ENCODE measurements around the gene FZD8.

DNA sequence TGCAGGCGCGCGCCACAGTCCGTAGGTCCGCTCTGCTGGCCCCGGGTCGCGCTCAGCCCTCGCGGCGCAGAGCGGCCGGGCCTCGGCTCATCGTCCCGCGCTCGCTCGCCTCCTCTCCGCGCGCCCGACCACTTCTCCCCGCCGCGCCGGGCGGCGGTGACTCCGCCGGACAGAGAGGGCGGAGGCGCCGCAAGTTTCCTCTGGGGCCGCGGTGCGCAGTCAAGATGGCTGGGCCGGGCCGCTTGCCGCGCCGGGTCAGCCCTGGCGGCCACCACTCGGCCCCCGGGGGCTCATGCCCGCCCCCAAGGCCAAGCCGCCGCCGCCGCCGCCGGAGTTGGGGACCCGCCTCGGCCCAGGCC is 441 bp downstream of the FZD8 start:
- TF ChIP-seq CTCF (conservative IDR thresholded peaks at IDR 0.05; ENCODE audit: low read depth in 2 of 2) (no peak), EZH2 (IDR thresholded peaks at IDR 0.05; ENCODE audit: low read depth, unreplicated experiment) (no peak), JUNB (IDR thresholded peaks at IDR 0.05; ENCODE audit: unreplicated experiment) (no peak), POLR2AphosphoS5 (IDR thresholded peaks at IDR 0.05; ENCODE audit: low read depth) (no peak), ZNF331 (CRISPR knock-in tag; IDR thresholded peaks at IDR 0.05; ENCODE audit: low read depth) (no peak), EZH2phosphoT487 (IDR thresholded peaks at IDR 0.05; ENCODE audit: unreplicated experiment) (no peak)
- TF ChIP-seq, protein P1, sequence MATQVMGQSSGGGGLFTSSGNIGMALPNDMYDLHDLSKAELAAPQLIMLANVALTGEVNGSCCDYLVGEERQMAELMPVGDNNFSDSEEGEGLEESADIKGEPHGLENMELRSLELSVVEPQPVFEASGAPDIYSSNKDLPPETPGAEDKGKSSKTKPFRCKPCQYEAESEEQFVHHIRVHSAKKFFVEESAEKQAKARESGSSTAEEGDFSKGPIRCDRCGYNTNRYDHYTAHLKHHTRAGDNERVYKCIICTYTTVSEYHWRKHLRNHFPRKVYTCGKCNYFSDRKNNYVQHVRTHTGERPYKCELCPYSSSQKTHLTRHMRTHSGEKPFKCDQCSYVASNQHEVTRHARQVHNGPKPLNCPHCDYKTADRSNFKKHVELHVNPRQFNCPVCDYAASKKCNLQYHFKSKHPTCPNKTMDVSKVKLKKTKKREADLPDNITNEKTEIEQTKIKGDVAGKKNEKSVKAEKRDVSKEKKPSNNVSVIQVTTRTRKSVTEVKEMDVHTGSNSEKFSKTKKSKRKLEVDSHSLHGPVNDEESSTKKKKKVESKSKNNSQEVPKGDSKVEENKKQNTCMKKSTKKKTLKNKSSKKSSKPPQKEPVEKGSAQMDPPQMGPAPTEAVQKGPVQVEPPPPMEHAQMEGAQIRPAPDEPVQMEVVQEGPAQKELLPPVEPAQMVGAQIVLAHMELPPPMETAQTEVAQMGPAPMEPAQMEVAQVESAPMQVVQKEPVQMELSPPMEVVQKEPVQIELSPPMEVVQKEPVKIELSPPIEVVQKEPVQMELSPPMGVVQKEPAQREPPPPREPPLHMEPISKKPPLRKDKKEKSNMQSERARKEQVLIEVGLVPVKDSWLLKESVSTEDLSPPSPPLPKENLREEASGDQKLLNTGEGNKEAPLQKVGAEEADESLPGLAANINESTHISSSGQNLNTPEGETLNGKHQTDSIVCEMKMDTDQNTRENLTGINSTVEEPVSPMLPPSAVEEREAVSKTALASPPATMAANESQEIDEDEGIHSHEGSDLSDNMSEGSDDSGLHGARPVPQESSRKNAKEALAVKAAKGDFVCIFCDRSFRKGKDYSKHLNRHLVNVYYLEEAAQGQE (IDR thresholded peaks at IDR 0.05; ENCODE audit: unreplicated experiment) = no peak

All from GM23338 (cell line).